WTC11 (cell line): Measurements from ENCODE around the gene PHYHD1. TPM values are rescaled to one million over a fixed set of nuclear protein-coding genes. Genes with fewer than 3 reads are reported as not detected.

Experiments used
- ATAC-seq: fragments of 200-7000 bp; cut with Tn5 transposase; 2 replicates; pipeline ENCODE4 v1.10.0; 2021; ENCODE audit warnings: mild to moderate bottlenecking, moderate library complexity
- CTCF ChIA-PET: fragments of 300-600 bp; sonication (Branson Sonifier 250); formaldehyde crosslinking; loops from one replicate; lab custom pipeline; 2021; ENCODE audit warnings: antibody characterized with exemption; lab: Charles Lee
- POLR2A ChIA-PET: fragments of 350-600 bp; sonication (Branson Sonifier 250); formaldehyde crosslinking; loops from one replicate; lab custom pipeline; 2021; ENCODE audit warnings: antibody characterized with exemption; lab: Charles Lee
- DNase-seq: peaks from one replicate; pipeline ENCODE4 v3.0.0; 2021; ENCODE audit warnings: low spot score
- H3K27ac Mint-ChIP-seq: 2 replicates; pipeline ENCODE4 v1.8.0; 2021; ENCODE audit warnings: mixed read lengths
- H3K27me3 Mint-ChIP-seq: 2 replicates; pipeline ENCODE4 v1.8.0; 2021; ENCODE audit warnings: low read depth, mild to moderate bottlenecking, moderate library complexity, mixed read lengths
- H3K36me3 Mint-ChIP-seq: 2 replicates; pipeline ENCODE4 v1.8.0; 2021; ENCODE audit warnings: mixed read lengths
- H3K4me1 Mint-ChIP-seq: 2 replicates; pipeline ENCODE4 v1.8.0; 2022; ENCODE audit warnings: mixed read lengths
- H3K4me3 Mint-ChIP-seq: 2 replicates; pipeline ENCODE4 v1.8.0; 2021; ENCODE audit warnings: mild to moderate bottlenecking, moderate library complexity, mixed read lengths
- H3K9me3 Mint-ChIP-seq: 2 replicates; pipeline ENCODE4 v1.8.0; 2021; ENCODE audit warnings: mixed read lengths
- ELF4 ChIP-seq: sonication (generic); formaldehyde crosslinking; IDR thresholded peaks from 2 replicates; pipeline ENCODE4 v1.8.1; 2022; ENCODE audit warnings: low read depth, mild to moderate bottlenecking, moderate library complexity, missing genetic modification reagents
- ETV6 ChIP-seq: sonication (generic); formaldehyde crosslinking; IDR thresholded peaks from 2 replicates; pipeline ENCODE4 v1.8.1; 2022; ENCODE audit warnings: mild to moderate bottlenecking, missing genetic modification reagents
- IRF2 ChIP-seq: sonication (generic); formaldehyde crosslinking; IDR thresholded peaks from 2 replicates; pipeline ENCODE4 v1.8.0; 2022; ENCODE audit warnings: low read depth, missing genetic modification reagents, borderline replicate concordance
- NFE2L1 ChIP-seq: sonication (generic); formaldehyde crosslinking; IDR thresholded peaks from 2 replicates; pipeline ENCODE4 v1.8.1; 2023; ENCODE audit warnings: missing genetic modification reagents
- SP1 ChIP-seq: sonication (generic); formaldehyde crosslinking; conservative IDR thresholded peaks from 2 replicates; pipeline ENCODE4 v1.8.1; 2022; ENCODE audit warnings: missing genetic modification reagents
- TP53 ChIP-seq: sonication (generic); formaldehyde crosslinking; IDR thresholded peaks from 2 replicates; pipeline ENCODE4 v1.8.1; 2023; ENCODE audit warnings: mild to moderate bottlenecking, missing genetic modification reagents
- ZNF138 ChIP-seq: sonication (generic); formaldehyde crosslinking; conservative IDR thresholded peaks from 2 replicates; pipeline ENCODE4 v1.8.1; 2022; ENCODE audit warnings: mild to moderate bottlenecking, moderate library complexity, missing genetic modification reagents
- total RNA-seq: library from RNA; stranded (reverse); gene quantifications from 3 replicates; pipeline ENCODE4 v1.2.3, GENCODE V29; 2021
- TF ChIP-seq, protein P1 (sequence below): fragments of 250-450 bp; sonication (Bioruptor Pico); conservative IDR thresholded peaks from 2 replicates; pipeline ENCODE4 v1.9.0; 2021; ENCODE audit warnings: mild to moderate bottlenecking
- TF ChIP-seq, protein P2 (sequence below): fragments of 250-450 bp; sonication (Bioruptor Pico); IDR thresholded peaks from 2 replicates; pipeline ENCODE4 v2.1.2; 2022; ENCODE audit warnings: mild to moderate bottlenecking, moderate library complexity
- TF ChIP-seq, protein P3 (sequence below): sonication (generic); formaldehyde crosslinking; IDR thresholded peaks from 2 replicates; pipeline ENCODE4 v1.8.1; 2023; ENCODE audit warnings: mild to moderate bottlenecking, missing genetic modification reagents
- TF ChIP-seq, protein P4 (sequence below): sonication (generic); formaldehyde crosslinking; IDR thresholded peaks from 2 replicates; pipeline ENCODE4 v1.8.0; 2022; ENCODE audit warnings: mild to moderate bottlenecking, missing genetic modification reagents
- TF ChIP-seq, protein P5 (sequence below): sonication (generic); formaldehyde crosslinking; conservative IDR thresholded peaks from 2 replicates; pipeline ENCODE4 v1.8.1; 2023; ENCODE audit warnings: mild to moderate bottlenecking, low read depth, missing genetic modification reagents, moderate library complexity
- TF ChIP-seq, protein P6 (sequence below): sonication (generic); formaldehyde crosslinking; conservative IDR thresholded peaks from 2 replicates; pipeline ENCODE4 v1.8.1; 2022; ENCODE audit warnings: mild to moderate bottlenecking, missing genetic modification reagents
- TF ChIP-seq, protein P7 (sequence below): sonication (generic); formaldehyde crosslinking; IDR thresholded peaks from 2 replicates; pipeline ENCODE4 v1.8.1; 2023; ENCODE audit warnings: mild to moderate bottlenecking, moderate library complexity, missing genetic modification reagents
- TF ChIP-seq, protein P8 (sequence below): sonication (generic); formaldehyde crosslinking; IDR thresholded peaks from 2 replicates; pipeline ENCODE4 v1.8.1; 2023; ENCODE audit warnings: mild to moderate bottlenecking, missing genetic modification reagents, moderate library complexity

Gene PHYHD1
- total RNA-seq, 1 experiment from 2014 or later, result 14.6 TPM

DNA sequence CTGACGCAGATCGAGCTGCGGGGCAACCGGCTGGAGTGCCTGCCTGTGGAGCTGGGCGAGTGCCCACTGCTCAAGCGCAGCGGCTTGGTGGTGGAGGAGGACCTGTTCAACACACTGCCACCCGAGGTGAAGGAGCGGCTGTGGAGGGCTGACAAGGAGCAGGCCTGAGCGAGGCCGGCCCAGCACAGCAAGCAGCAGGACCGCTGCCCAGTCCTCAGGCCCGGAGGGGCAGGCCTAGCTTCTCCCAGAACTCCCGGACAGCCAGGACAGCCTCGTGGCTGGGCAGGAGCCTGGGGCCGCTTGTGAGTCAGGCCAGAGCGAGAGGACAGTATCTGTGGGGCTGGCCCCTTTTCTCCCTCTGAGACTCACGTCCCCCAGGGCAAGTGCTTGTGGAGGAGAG, 4.6 kb upstream of the PHYHD1 start:
- ATAC-seq, result no peak
- Mint-ChIP-seq H3K4me1 (peaks cover 26% of the 10 kb centered on the region), H3K36me3 (peaks cover 29% of the 10 kb centered on the region), H3K4me3 (no peak overlapping the region), H3K9me3 (no peaks in the 10 kb centered on the region), H3K27me3 (no peaks in the 10 kb centered on the region), H3K27ac (no peak overlapping the region)
- no peak for DNase-seq
- ChIA-PET POLR2A (no interaction called here), CTCF (interaction anchor here (1.7 kb wide), 1 partner anchor 12 kb away, joined by 5 read pairs; no protein-coding TSS in a partner anchor)
- TF ChIP-seq IRF2 (CRISPR knock-in tag), result no peak
- TF ChIP-seq, protein P1, sequence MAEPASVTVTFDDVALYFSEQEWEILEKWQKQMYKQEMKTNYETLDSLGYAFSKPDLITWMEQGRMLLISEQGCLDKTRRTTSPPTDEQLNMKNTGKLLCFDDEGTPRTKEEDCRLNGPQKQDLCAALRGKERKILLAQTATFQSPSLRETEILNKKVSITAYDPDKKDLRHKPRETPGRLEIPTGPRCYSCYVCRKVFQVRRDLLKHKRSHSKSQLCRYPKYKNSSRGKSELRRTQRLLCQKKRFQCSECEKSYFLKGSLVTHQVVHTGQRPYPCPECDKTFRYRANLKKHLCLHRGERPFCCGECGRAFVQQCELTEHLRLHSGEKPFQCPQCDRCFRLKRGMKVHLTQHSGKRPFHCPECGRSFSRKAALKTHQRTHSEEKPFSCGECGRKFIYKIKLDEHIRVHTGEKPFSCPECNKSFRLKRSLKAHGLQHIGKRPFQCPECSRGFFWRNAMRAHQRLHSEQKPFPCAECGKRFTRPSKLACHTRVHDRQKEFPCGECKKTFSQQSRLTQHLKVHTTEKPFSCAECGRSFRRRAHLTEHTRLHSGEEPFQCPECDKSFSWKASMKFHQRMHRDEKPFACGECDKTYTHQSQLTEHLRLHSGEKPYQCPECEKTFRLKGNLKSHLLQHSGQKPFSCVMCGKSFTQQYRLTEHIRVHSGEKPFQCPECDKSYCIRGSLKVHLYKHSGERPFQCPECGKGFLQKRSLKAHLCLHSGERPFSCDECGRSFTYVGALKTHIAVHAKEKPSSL (CRISPR knock-in tag), result no peak
- TF ChIP-seq ELF4 (CRISPR knock-in tag), result no peak
- TF ChIP-seq, protein P2, sequence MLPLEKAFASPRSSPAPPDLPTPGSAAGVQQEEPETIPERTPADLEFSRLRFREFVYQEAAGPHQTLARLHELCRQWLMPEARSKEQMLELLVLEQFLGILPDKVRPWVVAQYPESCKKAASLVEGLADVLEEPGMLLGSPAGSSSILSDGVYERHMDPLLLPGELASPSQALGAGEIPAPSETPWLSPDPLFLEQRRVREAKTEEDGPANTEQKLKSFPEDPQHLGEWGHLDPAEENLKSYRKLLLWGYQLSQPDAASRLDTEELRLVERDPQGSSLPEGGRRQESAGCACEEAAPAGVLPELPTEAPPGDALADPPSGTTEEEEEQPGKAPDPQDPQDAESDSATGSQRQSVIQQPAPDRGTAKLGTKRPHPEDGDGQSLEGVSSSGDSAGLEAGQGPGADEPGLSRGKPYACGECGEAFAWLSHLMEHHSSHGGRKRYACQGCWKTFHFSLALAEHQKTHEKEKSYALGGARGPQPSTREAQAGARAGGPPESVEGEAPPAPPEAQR (CRISPR knock-in tag), result no peak
- TF ChIP-seq SP1 (CRISPR knock-in tag), result no peak
- TF ChIP-seq, protein P3, sequence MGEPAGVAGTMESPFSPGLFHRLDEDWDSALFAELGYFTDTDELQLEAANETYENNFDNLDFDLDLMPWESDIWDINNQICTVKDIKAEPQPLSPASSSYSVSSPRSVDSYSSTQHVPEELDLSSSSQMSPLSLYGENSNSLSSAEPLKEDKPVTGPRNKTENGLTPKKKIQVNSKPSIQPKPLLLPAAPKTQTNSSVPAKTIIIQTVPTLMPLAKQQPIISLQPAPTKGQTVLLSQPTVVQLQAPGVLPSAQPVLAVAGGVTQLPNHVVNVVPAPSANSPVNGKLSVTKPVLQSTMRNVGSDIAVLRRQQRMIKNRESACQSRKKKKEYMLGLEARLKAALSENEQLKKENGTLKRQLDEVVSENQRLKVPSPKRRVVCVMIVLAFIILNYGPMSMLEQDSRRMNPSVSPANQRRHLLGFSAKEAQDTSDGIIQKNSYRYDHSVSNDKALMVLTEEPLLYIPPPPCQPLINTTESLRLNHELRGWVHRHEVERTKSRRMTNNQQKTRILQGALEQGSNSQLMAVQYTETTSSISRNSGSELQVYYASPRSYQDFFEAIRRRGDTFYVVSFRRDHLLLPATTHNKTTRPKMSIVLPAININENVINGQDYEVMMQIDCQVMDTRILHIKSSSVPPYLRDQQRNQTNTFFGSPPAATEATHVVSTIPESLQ (CRISPR knock-in tag), result no peak
- no peak for TF ChIP-seq NFE2L1 (CRISPR knock-in tag)
- TF ChIP-seq, protein P4, sequence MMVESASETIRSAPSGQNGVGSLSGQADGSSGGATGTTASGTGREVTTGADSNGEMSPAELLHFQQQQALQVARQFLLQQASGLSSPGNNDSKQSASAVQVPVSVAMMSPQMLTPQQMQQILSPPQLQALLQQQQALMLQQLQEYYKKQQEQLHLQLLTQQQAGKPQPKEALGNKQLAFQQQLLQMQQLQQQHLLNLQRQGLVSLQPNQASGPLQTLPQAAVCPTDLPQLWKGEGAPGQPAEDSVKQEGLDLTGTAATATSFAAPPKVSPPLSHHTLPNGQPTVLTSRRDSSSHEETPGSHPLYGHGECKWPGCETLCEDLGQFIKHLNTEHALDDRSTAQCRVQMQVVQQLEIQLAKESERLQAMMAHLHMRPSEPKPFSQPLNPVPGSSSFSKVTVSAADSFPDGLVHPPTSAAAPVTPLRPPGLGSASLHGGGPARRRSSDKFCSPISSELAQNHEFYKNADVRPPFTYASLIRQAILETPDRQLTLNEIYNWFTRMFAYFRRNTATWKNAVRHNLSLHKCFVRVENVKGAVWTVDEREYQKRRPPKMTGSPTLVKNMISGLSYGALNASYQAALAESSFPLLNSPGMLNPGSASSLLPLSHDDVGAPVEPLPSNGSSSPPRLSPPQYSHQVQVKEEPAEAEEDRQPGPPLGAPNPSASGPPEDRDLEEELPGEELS (CRISPR knock-in tag), result no peak
- TF ChIP-seq, protein P5, sequence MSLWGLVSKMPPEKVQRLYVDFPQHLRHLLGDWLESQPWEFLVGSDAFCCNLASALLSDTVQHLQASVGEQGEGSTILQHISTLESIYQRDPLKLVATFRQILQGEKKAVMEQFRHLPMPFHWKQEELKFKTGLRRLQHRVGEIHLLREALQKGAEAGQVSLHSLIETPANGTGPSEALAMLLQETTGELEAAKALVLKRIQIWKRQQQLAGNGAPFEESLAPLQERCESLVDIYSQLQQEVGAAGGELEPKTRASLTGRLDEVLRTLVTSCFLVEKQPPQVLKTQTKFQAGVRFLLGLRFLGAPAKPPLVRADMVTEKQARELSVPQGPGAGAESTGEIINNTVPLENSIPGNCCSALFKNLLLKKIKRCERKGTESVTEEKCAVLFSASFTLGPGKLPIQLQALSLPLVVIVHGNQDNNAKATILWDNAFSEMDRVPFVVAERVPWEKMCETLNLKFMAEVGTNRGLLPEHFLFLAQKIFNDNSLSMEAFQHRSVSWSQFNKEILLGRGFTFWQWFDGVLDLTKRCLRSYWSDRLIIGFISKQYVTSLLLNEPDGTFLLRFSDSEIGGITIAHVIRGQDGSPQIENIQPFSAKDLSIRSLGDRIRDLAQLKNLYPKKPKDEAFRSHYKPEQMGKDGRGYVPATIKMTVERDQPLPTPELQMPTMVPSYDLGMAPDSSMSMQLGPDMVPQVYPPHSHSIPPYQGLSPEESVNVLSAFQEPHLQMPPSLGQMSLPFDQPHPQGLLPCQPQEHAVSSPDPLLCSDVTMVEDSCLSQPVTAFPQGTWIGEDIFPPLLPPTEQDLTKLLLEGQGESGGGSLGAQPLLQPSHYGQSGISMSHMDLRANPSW (CRISPR knock-in tag), result no peak
- no peak for TF ChIP-seq ETV6 (CRISPR knock-in tag)
- TF ChIP-seq, protein P6, sequence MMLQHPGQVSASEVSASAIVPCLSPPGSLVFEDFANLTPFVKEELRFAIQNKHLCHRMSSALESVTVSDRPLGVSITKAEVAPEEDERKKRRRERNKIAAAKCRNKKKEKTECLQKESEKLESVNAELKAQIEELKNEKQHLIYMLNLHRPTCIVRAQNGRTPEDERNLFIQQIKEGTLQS (CRISPR knock-in tag), result no peak
- no peak for TF ChIP-seq TP53 (CRISPR knock-in tag)
- TF ChIP-seq ZNF138, result no peak
- TF ChIP-seq, protein P7, sequence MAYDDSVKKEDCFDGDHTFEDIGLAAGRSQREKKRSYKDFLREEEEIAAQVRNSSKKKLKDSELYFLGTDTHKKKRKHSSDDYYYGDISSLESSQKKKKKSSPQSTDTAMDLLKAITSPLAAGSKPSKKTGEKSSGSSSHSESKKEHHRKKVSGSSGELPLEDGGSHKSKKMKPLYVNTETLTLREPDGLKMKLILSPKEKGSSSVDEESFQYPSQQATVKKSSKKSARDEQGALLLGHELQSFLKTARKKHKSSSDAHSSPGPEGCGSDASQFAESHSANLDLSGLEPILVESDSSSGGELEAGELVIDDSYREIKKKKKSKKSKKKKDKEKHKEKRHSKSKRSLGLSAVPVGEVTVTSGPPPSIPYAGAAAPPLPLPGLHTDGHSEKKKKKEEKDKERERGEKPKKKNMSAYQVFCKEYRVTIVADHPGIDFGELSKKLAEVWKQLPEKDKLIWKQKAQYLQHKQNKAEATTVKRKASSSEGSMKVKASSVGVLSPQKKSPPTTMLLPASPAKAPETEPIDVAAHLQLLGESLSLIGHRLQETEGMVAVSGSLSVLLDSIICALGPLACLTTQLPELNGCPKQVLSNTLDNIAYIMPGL, result no peak
- TF ChIP-seq, protein P8, sequence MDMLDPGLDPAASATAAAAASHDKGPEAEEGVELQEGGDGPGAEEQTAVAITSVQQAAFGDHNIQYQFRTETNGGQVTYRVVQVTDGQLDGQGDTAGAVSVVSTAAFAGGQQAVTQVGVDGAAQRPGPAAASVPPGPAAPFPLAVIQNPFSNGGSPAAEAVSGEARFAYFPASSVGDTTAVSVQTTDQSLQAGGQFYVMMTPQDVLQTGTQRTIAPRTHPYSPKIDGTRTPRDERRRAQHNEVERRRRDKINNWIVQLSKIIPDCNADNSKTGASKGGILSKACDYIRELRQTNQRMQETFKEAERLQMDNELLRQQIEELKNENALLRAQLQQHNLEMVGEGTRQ (CRISPR knock-in tag), result no peak
